Mucosa of descending colon (tissue), 3 donors: ENCODE data around the gene SYNJ1. TPM values are rescaled to one million over a fixed set of nuclear protein-coding genes. Genes with fewer than 3 reads are reported as not detected.
"Not testable (repeated sequence)": the region's sequence is repeated elsewhere in the genome, so short reads cannot be mapped to it uniquely, and the experiment has no call there.

Source experiments
- ATAC-seq: fragments of 200-7000 bp; cut with Tn5 transposase; one replicate; pipeline ENCODE4 v1.9.1; 2020; ENCODE audit warnings: mild to moderate bottlenecking, moderate library complexity
- DNase-seq, 3 donors: peaks; one replicate each; pipeline ENCODE4 v3.0.0-alpha.2; 2020
- H3K36me3 ChIP-seq: fragments of 200-600 bp; one replicate; pipeline ENCODE4 v1.8.0; 2021; ENCODE audit warnings: low read depth, mild to moderate bottlenecking
- H3K4me1 ChIP-seq: fragments of 200-600 bp; one replicate; pipeline ENCODE4 v1.8.0; 2021; ENCODE audit warnings: low read depth, mild to moderate bottlenecking
- H3K4me3 ChIP-seq: fragments of 200-600 bp; one replicate; pipeline ENCODE4 v1.8.0; 2021; ENCODE audit warnings: mild to moderate bottlenecking
- H3K9me3 ChIP-seq: fragments of 200-600 bp; one replicate; pipeline ENCODE4 v1.8.0; 2021; ENCODE audit warnings: mild to moderate bottlenecking
- CTCF ChIP-seq: fragments of 200-600 bp; IDR thresholded peaks from one replicate; pipeline ENCODE4 v1.8.0; 2022; ENCODE audit warnings: antibody characterized with exemption, mild to moderate bottlenecking
- intact Hi-C, 2 donors: fragments of 100-400 bp; cut with DNase I in 1 of 2; cut with micrococcal nuclease in 1 of 2; formaldehyde crosslinking; loops; one replicate each; pipeline versions ENCODE4 v1.11.0 to v1.11.1; 2022; cut with DNase I, micrococcal nuclease
- total RNA-seq, 3 donors: library from RNA; stranded (reverse); fragmentation: NEBNext Ultra II Directional in 2 of 3; extraction: Animal tissue kit (Norgen Biotek cat#: 25700) in 2 of 3; gene quantifications; one replicate each; pipeline versions ENCODE4 v1.2.1 to v1.2.4, GENCODE V29; 2021 to 2023
- donor health status: DM: no; HTN: no; CAD: no; lungs with moderate emphysema.
- donor health status: DM: no; HTN: no; CAD: no.
- donor health status: DM: no; HTN: yes; CAD: no.

Gene SYNJ1
- total RNA-seq, 3 donors from 2014 or later, result 13.2 to 21.1 (median 16.8) TPM

GRCh38 chr21:32702702-32703101 lies 25.1 kb downstream of the SYNJ1 start:
- Histone ChIP-seq H3K9me3 (no peaks in the 10 kb centered on the region), H3K4me1 (peaks cover 20% of the 10 kb centered on the region), H3K4me3 (no peak overlapping the region), H3K36me3 (no peaks in the 10 kb centered on the region)
- intact Hi-C loops, result no loop called here
- DNase-seq, result no peak
- ATAC-seq, result no peak
- TF ChIP-seq CTCF, result no peak

- no peak overlapping the region for H3K4me3 ChIP-seq
- TF ChIP-seq CTCF, result no peak
- intact Hi-C loops, result no loop called here
- peak; percentile 76 for ATAC-seq
- no peaks in the 10 kb centered on the region for H3K36me3 ChIP-seq
- no peaks in the 10 kb centered on the region for H3K9me3 ChIP-seq
- peak; percentile 57 to 85 (median 61) for DNase-seq
- H3K4me1 ChIP-seq, result peaks cover 22% of the 10 kb centered on the region
Measured at GRCh38 chr21:32698971-32699693, 28.7 kb downstream of the SYNJ1 start.

- peak in 1 of 3 donors; percentile 13 for DNase-seq
- H3K4me1 ChIP-seq, result peaks cover 22% of the 10 kb centered on the region
- peak; percentile 88 for ATAC-seq
- H3K9me3 ChIP-seq, result no peaks in the 10 kb centered on the region
- no peak for TF ChIP-seq CTCF
- no peaks in the 10 kb centered on the region for H3K36me3 ChIP-seq
- intact Hi-C loops, result no loop called here
- no peak overlapping the region for H3K4me3 ChIP-seq
Measured at GRCh38 chr21:32698286-32698685, 29.5 kb downstream of the SYNJ1 start.

- ATAC-seq, H3K4me3 ChIP-seq, DNase-seq, intact Hi-C loops, H3K9me3 ChIP-seq, H3K36me3 ChIP-seq: not testable (repeated sequence)
- H3K4me1 ChIP-seq, result peaks cover 22% of the 10 kb centered on the region
Measured at GRCh38 chr21:32695482-32695881, 32.3 kb downstream of the SYNJ1 start.

- peaks cover 11% of the 10 kb centered on the region for H3K4me1 ChIP-seq
- no peak for ATAC-seq
- no peaks in the 10 kb centered on the region for H3K9me3 ChIP-seq
- no peaks in the 10 kb centered on the region for H3K36me3 ChIP-seq
- H3K4me3 ChIP-seq, result no peak overlapping the region
- no peak for TF ChIP-seq CTCF
- intact Hi-C loops, result no loop called here
- DNase-seq, result no peak
Measured at GRCh38 chr21:32693581-32693980, 34.2 kb downstream of the SYNJ1 start.

- no peaks in the 10 kb centered on the region for H3K9me3 ChIP-seq
- no peak for ATAC-seq
- no peaks in the 10 kb centered on the region for H3K4me1 ChIP-seq
- no peak for DNase-seq
- intact Hi-C loops, result no loop called here
- H3K36me3 ChIP-seq, result peaks cover 3% of the 10 kb centered on the region
- TF ChIP-seq CTCF, result no peak
- no peak overlapping the region for H3K4me3 ChIP-seq
Measured at GRCh38 chr21:32690085-32690484, 37.7 kb downstream of the SYNJ1 start.
